ENCODE results near the gene KCNG3.

- TF ChIP-seq, protein P1, sequence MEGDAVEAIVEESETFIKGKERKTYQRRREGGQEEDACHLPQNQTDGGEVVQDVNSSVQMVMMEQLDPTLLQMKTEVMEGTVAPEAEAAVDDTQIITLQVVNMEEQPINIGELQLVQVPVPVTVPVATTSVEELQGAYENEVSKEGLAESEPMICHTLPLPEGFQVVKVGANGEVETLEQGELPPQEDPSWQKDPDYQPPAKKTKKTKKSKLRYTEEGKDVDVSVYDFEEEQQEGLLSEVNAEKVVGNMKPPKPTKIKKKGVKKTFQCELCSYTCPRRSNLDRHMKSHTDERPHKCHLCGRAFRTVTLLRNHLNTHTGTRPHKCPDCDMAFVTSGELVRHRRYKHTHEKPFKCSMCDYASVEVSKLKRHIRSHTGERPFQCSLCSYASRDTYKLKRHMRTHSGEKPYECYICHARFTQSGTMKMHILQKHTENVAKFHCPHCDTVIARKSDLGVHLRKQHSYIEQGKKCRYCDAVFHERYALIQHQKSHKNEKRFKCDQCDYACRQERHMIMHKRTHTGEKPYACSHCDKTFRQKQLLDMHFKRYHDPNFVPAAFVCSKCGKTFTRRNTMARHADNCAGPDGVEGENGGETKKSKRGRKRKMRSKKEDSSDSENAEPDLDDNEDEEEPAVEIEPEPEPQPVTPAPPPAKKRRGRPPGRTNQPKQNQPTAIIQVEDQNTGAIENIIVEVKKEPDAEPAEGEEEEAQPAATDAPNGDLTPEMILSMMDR (IDR thresholded peaks at IDR 0.05) = no peak
- TF ChIP-seq EP300 (IDR thresholded peaks at IDR 0.05) = no peak
- TF ChIP-seq POLR2AphosphoS5 (IDR thresholded peaks at IDR 0.05) = no peak
- no peak for TF ChIP-seq POLR2A (IDR thresholded peaks at IDR 0.05)
Measured at GRCh38 chr2:42452545-42452944, 41.2 kb downstream of the KCNG3 start.
